GM18907 (cell line): ENCODE data around the gene TTLL8.
A peak's percentile ranks its signal among the peaks of the same experiment; 100 is the strongest.
"Not testable (repeated sequence)": the region's sequence is repeated elsewhere in the genome, so short reads cannot be mapped to it uniquely, and the experiment has no call there.

Experiments
- ATAC-seq: cut with Tn5 transposase; IDR thresholded peaks from one replicate; pipeline ENCODE4 v1.9.1; 2021; ENCODE audit warnings: mild to moderate bottlenecking, moderate library complexity; ENCODE audit not compliant: unreplicated experiment

The TTLL8 gene

DNA sequence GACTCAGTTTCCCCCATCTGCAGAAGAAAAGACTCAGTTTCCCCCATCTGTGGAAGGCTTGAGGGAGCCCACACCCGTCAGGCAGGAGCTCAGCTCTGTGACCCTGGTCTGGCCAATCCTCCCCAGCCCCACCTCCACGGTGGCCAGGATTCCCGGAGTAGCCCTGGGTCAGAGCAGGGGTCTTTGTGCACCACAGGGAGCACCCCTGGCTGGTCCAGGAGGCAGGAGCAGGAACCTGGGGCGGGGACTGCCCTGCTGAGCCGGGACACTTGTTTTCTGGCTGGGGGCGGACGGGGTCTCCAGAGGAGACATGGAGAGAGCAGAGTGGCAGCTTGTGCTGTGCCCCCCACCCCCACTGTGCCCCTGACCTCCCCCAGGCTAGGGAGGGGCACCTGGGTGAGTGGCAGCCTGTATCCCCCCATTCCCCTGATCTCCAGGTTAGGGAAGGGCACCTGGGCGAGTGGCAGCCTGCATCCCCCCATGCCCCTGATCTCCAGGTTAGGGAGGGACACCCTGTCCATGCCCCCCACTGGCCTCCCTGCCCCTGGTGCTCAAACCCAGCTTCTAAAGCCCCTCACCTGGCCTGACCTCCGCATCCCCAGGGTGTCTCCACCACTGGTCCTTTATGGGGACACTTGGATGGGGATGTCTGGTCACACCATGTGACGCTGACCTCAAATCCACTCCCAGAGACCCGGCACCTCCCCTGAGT lies 64.3 kb downstream of the TTLL8 start:
- ATAC-seq: no peak

DNA sequence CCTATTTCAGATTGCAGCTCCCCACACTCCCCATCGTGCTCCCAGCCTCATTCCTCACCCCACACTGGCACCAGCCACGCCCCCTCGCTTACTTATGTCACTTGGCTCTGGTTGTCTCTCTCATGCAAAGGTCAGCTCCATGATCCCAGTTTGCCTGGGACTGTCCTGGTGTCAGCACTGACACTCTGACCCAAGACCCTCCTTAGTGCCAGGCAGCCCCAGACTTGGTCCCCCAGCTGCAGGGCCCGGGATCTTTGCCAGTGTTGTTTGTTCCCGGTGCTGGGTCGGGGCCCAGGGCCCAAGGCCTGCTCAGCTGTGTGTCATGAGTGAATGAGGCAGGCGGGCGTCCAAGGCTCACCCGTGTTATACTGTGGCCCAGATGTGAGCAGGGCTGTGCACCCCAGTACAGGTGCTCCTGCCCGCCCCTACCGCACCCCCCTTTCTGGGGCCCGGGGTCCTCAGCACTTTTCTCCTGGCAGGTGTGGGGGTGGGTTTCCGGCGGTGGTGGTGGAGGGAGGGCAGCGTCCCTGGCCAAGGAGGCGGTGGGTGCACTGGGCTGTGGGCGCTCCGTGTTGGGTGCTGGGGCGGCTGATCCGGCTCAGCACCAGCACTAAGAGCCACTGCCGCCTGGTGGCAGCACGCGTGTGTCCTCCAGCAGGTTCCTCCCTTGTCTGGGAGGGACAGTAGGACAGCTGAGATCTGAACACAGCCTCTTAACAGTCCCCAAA lies 65.0 kb downstream of the TTLL8 start:
- ATAC-seq: no peak

DNA sequence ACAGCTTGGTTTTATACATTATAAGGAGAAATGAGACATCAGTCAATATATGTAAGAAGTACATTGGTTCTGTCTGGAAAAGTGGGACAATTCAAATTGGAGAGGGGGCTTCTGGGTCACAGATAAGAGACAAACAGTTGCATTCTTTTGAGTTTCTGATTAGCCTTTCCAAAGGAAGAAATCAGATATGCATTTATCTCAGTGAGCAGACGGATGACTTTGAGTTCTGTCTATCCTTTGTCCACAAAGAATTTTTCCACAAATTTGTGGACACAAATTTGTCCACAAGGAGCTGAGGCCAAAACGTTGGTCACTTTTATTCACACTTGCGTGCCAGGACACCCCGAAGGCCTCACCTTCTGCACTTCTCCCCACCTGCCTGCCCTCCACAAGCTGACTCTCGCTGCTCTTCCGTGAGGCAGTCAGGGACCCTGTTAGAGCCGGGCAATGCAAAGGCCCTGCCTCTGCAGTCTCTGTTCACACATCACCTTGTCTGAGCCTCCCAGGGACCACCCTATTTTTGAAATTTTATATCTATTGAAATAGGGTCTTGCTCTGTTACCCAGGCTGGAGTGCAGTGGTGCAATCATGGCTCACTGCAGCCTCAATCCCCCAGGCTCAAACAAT lies 66.1 kb downstream of the TTLL8 start:
- ATAC-seq: no peak

DNA sequence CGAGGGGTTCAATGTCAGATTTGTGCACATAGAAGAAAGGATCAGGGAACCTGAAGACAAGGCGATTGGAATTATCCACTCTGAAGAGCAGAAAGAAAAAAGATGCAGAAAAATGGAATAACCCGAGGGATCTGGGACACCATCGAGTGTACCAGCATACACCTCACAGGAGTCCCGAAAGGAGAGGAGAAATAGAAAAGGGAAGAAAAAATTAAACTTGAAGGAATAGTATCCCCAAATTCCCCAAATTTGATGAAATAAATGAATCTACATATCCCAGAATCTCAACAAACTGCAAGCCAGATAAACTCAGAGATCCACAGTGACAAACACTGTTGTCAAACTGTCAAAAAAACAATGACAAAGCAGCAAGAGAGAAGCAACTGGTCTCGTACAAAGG lies 66.9 kb downstream of the TTLL8 start:
- ATAC-seq: no peak

DNA sequence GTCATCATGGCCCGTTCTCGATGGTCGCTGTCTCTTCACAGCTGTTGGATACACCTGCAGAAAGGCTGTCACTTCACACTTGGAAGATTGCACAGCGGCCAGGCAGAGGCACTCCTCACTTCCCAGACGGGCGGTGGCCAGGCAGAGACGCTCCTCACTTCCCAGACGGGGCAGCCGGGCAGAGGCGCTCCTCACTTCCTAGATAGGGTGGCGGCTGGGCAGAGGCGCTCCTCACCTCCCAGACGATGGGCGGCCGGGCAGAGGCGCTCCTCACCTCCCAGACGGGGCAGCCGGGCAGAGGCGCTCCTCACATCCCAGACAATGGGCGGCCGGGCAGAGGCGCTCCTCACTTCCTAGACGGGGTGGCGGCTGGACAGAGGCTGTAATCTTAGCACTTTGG lies 68.3 kb downstream of the TTLL8 start:
- ATAC-seq: not testable (repeated sequence)

DNA sequence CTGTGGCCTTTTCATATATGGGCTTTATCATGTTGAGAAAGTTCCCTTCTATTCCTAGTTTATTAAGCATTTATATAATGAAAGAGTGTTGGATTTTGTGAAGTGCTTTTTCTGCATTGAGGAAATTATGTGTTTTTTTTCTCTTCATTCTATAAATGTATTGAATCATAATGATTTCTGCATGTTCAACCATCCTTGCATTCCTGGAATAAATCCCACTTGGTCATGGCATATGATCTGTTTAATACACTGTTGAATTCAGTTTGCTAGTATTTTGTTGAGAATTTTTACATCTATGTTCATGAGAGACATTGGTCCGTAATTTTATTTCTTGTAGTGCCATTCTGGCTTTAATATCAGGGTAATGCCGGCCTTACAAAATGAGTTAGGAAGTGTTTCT lies 71.8 kb downstream of the TTLL8 start:
- ATAC-seq: no peak

DNA sequence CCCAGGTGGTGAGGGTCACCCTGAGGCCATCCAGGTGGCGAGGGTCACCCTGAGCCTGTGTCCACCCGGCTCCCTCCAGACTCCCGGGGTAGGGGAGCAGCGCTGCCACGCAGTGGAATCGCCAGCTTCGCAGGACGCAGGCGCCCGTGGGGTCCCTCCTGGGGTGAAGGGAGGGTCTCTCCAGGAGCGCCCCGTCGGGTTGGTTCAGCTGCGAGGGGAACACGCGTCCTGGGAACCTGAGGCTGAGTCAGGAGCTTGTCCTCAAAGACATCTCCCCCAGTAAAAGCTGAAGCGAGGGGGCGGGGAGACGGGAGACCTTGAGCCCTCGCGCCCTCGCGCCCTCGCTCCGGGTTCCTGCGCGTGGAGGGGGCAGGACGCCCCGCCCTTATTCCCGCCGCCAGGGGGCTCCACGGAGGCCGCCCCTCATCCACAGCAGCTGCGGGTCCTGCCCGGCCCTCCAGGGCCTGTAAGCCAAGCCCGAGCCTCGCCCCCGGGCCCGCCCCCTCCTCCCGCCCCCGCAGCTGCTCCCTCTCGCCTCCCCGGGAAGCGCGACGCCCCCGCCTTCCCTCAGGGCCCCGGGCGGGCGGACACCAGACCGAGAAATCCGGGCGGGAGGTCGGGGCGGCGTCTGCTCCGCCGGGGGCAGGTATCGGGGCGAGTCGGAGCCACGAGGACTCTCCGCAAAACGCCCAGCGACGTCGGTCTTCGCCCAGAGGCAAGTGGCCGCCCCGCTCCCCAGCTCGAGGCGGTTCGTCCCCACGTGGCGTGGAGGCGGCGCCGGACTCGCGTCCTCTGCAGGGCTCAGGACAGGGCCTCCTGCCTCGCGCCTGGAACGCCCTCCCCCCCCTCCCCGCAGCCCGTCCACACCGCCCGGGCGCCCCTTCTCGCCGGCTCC lies 74.7 kb downstream of the TTLL8 start:
- no peak for ATAC-seq

DNA sequence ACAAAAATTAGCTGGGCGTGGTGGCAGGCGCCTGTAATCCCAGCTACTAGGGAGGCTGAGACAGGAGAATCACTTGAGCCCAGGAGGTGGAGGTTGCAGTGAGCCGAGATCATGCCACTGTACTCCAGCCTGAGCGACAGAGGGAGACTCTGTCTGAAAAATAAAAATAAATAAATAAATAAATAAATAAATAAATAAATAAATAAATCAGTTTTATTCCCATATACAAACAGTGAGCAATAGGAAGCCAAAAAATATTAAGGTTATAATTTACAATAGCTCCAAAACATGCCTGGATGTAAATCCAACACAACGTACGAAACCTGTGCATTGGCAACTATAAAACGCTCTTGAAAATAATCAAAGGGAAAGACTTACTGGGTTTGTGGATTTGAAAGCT lies 76.3 kb downstream of the TTLL8 start:
- ATAC-seq: not testable (repeated sequence)

DNA sequence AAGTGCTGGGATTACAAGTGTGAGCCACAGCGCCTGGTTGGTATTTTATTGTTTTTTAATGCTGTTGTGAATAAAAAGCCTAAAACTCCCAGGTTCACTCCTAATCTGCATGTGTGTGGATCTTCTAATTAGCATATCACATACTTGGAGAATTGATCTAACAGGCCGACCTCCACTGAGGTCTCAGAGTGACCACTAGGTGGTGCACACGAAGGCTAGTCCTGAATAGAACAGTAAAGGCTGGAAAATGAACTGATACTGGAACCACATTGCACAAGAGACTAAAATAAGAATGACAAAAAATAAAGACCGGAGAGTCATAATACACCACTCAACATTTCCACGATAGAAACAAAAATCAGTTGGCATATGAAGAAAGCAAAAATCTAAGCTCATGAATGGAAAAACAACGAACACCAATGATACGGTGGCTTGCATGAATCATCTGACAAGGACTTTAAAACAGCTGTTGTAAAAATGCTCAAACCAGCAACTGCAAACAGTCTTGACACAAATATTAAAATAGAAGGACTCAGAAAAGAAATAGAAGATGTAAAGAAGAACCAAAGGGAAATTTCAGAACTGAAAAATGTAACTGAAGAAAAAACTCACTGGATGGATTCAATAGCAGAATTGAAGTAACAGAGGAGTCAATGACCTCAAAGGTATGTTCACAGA lies 78.4 kb downstream of the TTLL8 start:
- ATAC-seq: no peak

DNA sequence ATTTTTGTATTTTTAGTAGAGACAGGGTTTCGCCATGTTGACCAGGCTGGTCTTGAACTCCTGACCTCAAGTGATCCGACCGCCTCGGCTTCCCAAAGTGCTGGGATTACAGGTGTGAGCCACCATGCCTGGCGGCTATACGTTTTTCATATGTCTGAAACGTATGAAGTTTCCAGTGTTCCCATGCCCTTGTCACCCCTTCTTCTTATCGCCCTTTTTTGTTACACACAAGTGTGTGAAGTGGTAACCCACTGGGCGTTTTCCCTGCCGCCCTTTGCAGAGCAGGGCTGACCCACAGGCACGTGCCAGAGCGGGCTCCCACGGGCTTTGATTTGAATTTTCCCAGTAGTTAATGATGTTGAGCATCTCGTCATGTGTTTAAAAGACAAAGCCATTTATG lies 80.5 kb downstream of the TTLL8 start:
- ATAC-seq: no peak

DNA sequence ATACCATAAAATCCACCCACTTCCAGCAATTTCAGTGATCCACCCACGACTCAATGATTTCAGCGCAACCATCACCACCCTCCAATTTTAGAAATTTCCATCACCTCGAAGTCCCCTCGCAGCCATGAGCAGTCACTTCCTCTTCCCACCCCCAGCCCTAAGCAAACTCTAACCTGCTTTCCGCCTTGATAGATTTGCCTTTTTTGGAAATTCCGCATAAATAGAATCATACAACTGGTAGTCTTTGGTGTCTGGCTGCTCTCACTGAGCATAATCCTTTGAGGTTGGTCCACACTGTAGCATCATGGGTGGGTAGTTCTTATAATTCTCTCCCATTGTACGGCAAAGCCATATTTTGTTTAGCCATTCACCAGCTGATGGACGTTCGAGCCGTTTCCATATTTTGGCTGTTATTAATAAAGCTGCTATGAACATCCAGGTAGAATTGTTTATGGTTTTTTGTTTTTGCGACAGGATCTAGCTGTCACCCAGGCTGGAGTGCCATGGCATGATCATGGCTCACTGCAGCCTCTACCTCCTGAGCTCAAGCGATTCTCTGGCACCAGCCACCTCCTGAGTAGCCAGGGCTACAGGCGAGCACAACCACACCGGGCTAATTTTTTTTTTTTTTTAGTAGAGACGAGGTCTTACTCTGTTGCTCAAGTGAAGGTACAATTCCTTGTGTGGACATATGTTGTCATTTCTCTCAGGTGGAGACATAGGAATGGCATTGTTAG lies 81.5 kb downstream of the TTLL8 start:
- peak; percentile 56 for ATAC-seq

DNA sequence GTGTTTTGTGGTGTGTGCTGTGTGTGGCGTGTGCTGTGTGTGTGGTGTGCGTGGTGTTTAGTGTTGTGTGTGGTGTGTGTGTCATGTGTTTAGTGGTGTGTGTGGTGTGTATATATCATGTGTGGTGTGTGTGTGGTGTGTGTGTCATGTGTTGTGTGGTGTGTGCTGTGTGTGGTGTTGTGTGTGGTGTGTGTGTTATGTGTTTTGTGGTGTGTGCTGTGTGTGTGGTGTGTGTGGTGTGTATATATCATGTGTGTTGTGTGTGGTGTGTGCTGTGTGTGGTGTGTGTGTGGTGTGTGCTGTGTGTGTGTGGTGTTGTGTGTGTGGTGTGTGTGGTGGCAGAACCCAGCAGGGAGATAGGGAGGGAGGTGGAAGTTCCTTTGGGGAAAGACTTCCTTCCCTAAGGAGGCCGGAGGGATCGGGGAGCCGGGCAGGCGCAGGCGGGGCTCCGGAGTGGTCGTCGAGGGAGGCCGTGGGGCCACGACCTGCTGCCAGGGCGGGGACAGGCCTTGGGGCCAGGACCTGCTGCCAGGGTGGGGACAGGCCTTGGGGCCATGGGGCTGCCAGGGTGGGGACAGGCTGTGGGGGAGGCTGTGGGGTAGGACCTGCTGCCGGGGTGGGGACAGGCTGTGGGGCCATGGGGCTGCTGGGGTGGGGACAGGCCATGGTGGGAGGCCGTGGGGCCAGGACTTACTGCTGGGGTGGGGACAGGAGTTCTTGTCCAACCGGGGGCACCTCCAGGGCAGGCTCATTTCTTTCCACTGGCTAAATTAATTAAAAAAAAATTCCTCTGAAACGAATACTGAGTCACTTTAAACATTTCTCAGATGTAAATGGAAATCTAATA lies 82.3 kb downstream of the TTLL8 start:
- ATAC-seq: peak; percentile 21

DNA sequence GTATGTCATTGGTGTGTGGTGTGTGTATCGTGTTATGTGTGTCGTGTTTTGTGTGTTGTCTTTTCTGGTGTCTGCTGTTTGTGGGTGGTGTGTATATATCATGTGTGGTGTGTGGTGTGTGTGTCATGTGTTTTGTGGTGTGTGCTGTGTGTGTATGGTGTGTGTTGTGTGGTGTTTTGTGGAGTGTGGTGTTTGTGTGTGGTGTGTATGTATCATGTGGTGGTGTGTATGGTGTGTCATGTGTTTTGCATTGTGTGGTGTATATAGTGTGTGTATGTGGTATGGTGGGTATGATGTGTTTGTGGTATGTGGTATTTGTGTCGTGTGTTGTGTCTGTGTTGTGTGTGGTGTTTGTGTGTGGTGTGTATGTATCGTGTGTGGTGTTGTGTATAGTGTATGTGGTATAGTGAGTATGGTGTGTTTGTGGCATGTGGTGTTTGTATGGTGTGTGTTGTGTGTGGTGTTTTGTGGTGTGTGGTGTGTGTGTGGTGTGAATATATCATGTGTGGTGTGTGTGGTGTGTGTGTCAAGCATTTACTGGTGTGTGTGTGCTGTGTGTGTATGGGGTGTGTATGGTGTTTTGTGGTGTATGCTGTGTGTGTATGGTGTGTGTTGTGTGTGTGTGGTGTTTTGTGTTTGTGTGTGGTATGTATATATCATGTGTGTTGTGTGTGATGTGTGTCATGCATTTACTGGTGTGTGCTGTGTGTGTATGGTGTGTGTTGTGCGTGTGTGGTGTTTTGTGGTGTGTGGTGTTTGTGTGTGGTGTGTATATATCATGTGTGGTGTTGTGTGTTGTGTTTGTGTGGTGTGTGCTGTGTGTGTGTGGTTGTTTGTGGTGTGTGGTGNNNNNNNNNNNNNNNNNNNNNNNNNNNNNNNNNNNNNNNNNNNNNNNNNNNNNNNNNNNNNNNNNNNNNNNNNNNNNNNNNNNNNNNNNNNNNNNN lies 84.8 kb downstream of the TTLL8 start:
- ATAC-seq: no peak

DNA sequence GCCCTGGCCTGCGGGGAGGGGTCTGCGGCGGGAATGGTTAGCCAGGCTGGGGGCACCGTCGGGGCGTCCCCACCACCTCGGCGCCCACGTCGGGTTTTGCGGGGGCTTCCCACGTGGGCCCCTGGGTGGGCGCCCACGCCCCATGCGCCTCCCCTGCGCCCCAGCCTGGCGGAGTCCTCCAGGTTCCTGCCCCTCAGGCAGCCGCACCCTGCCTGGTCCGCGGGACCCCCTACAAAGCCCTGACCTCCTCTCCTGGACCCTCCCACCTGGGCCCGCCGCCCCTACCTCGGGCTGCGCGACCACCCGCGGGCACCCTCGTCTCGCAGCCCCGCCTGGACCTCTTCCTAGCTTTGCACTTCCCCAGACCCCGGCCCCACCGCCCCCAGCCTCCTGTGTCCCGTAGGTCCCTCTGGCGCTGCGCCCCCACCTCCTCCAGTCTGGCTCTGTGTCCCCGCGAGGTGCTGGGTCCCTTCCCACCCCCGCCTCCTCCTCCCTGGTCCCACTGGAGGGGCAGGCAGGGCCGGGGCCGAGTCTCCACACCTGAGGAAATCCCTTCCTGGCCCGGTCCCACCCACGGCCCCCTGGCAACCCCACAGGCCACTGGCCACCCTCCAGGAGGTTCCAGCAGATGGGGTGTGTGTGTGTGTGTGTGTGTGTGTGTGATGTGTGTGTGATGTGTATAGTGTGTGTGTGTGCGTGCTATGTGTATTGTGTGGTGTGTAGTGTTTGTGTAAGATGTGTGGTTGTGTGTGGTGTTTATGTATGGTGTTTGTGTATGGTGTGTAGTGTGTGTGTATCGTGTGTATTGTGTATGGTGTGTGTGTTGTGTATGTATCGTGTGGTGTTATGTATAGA lies 85.7 kb downstream of the TTLL8 start:
- ATAC-seq: no peak

DNA sequence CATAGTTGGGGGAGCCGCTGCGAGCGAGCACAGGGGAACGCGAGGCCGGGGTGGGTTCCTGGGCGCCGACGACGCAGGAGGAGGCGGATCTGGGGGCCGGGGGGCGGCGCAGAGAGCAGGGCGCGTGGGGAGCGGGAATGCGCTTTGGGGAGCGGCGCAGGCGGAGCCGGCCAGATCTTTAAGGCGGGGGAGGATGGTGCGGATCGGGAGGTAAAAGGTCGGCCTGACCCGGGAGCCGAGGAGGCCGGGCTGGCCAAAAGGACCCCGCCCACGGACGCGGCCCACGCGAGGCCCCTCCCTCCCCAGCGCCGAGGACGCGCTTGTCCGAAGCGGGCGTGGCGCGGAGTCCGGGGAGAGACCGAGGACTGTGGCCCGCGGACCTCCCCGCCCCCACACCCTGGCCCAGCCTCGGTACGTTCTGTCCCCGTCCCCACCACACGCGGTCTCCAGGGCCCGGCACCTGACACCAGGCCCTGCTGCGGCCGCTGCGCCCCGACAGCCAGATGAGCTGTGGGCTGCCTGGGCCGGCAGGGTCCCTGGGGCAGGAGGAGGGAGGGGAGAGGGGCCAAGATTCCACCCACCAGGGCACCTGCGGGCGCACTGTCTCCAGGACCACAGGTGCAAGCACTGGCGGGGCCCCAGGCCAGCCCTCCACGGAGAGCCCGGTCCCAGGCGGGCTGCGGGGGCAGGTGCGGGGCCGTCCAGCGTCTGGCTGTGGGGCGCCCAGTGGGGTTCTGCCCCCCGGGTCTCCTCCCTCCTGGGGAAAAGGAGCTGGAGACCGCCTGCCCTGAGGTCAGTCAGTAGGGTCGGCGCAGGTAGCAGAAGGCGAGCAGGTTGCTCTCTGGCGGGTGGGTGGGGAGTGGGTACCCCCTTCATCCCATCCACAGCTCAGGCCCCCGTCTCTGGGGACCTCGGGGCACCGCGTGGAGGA lies 86.6 kb downstream of the TTLL8 start:
- peak; percentile 8 for ATAC-seq
